HG02678 (cell line): ENCODE measurements around the gene PTPRT.
"Not testable (repeated sequence)": the region's sequence is repeated elsewhere in the genome, so short reads cannot be mapped to it uniquely, and the experiment has no call there.

Experiments
- ATAC-seq: cut with Tn5 transposase; IDR thresholded peaks from one replicate; pipeline ENCODE4 v1.9.1; 2021; ENCODE audit warnings: mild to moderate bottlenecking, moderate library complexity; ENCODE audit not compliant: unreplicated experiment

PTPRT gene

DNA sequence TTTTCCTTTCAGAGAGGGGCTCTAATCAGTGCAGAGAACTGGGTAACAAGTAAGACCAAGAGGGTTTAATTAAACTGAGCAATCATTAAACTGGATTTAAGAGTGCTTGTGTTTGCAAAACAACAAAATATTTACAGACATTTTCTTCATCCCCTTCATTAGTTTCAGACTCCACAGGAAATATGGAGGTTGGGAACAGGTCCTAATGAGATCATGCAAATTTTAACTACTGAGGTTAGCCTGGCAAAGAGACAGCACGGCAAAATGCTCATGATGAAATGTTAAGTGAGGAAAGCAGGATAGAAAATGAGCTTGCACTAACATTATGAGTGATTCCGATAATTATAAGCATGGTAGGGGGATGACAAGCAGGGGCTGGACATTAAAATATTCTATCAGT lies 268.9 kb downstream of the PTPRT start:
- no peak for ATAC-seq

DNA sequence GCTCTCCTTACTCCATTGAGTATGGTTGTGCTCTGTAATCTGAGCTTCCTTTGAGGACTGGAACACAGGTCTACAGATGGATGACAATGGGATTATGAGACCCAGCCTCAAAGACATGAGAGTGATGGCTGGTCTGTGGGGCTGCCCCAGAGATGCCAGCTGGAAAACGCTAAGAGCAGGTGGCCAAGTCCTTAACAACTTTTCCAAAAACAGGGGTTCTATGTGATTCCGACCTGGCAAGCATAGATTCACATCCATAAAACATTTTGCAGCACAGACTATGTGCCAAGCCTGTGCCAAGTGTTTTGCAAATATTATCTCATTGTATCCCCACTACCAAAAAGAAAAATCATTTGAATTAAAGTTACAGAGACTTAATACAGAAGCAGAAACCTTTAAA lies 270.4 kb downstream of the PTPRT start:
- ATAC-seq: no peak

- ATAC-seq: no peak
These were observed 274.6 kb downstream of the PTPRT start for GRCh38 chr20:42915081-42915480.

DNA sequence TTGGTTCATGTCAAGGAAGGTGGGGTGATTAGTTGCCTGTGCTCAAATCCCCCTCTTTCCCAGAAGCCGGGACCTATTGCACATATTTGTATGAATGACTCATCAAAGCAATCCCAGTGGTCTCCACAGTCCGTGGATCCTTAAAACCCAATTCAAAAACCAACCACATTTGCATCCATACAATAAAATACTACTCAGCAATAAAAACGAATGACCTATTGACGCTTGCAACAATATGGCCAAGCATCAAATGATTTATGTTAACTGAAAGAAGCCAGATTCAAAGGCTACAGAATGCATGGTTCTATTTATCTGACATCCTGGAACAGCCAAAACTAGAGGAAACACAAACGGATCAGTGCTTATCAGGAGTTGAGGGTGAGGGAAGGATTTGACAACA lies 275.4 kb downstream of the PTPRT start:
- no peak for ATAC-seq

GRCh38 chr20:42910808-42911207 lies 278.9 kb downstream of the PTPRT start:
- not testable (repeated sequence) for ATAC-seq

DNA sequence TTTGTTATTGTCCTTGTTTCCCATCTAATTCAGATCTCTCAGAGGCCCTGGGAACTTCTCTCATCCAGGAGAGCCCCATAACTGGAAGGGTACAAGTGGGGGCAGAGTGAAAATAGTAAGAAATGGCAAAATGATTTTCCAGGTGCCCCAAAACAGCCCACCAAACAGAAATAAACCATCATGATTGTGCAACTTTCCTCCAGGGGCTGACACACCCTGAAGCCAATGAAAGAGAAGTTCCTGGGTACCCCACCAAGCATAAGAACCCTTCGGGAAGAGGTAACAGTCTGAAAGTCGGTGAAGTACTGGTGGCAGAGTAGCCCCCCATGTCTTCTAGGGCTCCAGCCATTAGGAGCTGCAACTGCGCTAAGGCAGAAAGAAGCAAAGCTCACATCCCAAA lies 282.0 kb downstream of the PTPRT start:
- ATAC-seq: no peak

- no peak for ATAC-seq
These were observed 283.6 kb downstream of the PTPRT start for GRCh38 chr20:42906120-42906519.

- no peak for ATAC-seq
These were observed 287.2 kb downstream of the PTPRT start for GRCh38 chr20:42902509-42902908.

DNA sequence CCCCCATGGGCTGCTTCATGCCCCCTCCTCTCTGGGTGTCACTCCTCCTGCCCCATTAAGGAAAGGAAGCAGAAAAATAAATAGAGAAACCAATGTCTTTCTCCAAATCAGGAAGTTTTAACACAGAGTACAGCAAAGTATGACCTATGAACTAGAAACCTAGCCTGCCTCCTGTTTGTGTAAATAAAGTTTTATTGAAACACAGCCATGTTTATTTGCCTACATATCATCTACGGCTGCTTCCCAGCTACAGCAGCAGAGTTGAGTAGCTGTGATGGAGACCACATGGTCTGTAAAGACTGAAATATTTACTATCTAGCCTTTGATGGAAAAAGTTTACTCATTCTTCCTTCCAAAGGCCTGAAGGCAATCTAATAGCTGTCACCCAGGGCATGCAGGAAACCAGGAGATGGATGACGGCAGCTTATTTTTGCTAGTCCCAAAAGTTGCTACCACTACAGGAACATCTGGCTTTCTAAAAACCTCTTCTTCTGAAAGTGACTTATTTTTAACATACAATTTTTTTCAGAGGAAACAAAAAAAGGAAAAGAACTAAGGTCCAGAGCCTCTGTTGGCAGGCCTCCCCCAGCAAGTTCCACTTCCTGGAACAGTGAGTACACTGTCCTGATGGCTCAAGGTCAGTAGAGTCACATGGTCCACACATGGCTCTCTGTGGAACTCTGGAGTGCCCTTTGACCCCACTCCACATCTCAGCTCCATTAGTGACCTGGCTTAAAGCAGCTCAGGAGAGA lies 287.8 kb downstream of the PTPRT start:
- no peak for ATAC-seq

- ATAC-seq: not testable (repeated sequence)
These were observed 288.9 kb downstream of the PTPRT start for GRCh38 chr20:42900764-42901163.

- no peak for ATAC-seq
These were observed 294.7 kb downstream of the PTPRT start for GRCh38 chr20:42895020-42895419.

DNA sequence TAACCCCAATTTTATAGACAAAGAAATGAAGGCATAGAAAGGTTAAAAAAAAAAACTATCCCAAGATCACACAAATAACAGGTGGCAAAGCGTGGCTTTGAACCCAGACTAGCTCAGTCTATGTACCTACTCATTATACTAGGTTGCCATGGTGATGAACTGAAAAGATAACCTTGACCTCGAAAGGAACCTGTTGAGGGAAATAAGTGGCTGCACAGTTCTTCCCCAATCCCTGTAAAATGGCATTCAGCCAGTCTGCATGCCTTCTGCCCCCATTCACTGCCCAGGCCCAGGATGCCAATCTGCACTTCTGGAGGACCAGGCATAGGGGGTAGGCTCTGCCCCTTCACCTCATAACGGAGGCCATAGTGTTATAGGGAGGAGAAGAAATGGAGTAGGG lies 295.2 kb downstream of the PTPRT start:
- ATAC-seq: no peak

- no peak for ATAC-seq
These were observed 300.2 kb downstream of the PTPRT start for GRCh38 chr20:42889517-42889916.

DNA sequence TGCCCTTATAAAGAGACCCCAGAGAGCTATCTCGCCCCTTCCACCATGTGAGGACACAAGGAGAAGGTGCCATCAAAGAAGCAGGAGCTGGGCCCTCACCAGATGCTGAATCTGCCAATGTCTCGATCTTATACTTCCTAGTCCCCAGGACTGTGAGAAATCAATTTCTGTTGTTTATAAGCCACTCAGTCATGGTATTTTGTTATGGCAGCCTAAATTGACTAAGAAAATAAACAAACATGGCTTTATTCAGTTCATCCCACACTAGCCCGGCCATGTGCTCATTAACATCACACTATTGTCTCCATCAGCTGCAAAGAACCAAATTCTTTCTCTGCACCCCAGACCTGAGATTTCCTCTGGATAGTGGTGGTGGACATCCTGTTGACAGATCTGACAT lies 302.4 kb downstream of the PTPRT start:
- ATAC-seq: no peak

DNA sequence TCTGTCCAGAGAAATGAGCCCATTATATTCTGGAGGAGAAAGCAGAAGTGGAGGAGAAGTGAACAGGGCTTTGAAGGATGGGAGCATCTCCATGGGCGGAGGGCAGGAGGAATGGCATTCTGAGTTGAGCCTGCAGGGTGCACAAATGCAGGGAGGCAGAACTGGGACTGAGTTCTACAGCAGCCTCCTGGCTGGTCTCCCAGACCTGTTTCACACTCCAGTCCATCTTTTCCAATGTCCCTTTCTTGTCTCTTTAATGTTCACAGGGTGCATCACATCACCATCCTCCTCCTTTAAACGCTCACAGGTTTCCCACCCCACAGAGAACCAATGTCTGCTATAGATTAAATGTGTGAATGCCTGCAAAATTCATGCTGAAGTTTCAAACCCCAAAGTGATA lies 302.9 kb downstream of the PTPRT start:
- ATAC-seq: no peak

- no peak for ATAC-seq
These were observed 303.7 kb downstream of the PTPRT start for GRCh38 chr20:42886046-42886445.

DNA sequence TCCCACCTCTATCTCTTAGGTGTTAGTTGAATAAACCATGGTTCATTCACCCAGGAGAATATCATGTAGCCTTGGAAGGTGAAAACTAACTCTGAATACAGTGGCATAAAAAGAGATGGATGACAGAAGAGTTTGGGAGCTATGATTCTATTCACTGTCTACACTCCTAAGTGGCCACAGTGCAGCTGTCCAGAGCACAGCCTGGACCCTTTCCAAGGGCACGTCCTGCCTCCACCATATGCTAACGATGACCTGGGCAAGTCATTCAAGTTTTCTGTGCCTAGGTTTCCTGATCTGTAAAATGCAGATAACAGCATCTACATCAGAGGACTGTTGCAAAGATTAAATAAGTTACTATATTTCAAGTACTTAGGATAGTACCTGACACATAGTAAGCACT lies 314.1 kb downstream of the PTPRT start:
- no peak for ATAC-seq

GRCh38 chr20:42873259-42873658 lies 316.4 kb downstream of the PTPRT start:
- ATAC-seq: no peak

DNA sequence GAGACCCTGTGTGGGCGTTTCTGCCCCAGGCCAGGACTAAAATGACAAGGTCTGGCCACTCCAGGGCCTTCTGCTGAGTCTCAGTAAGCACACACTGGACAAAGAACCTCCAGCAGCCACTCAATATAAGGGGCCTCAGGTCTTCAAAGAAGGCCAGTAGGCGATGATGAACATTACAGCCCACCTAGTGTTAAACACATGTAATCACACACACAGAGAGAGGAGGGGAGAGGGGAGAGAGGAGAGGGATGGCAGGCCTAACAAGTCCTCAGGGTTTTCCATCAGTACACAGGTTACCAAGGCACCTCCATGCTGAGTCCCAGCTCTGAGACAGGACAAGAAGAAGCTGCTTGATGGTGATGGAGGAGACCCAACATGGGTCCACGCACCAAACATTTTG lies 325.6 kb downstream of the PTPRT start:
- ATAC-seq: no peak

DNA sequence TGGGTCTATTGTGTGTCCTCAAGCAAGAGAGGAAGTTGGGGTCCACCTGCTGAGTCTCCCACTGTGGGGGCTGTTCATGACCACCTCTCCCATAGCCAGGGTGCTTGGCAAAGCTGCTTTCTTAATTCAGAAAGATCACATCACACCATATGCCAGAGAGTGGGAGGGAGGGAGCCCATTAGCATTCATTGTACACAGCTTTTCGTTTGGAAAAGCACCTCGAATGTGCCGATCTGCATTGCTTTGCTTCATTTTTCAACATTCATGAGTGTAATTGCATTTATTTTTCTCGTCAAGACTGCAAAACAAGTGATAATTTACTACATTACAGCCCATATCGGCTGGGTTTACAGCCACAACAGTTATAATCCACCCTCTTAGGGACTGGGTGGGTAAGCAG lies 327.3 kb downstream of the PTPRT start:
- ATAC-seq: no peak

- no peak for ATAC-seq
These were observed 332.3 kb downstream of the PTPRT start for GRCh38 chr20:42857446-42857845.

GRCh38 chr20:42855896-42856295 lies 333.8 kb downstream of the PTPRT start:
- no peak for ATAC-seq

- ATAC-seq: no peak
These were observed 337.0 kb downstream of the PTPRT start for GRCh38 chr20:42852691-42853090.
